ENCODE measurements around the gene CHRNA4. TPM values are rescaled to one million over a fixed set of nuclear protein-coding genes. Genes with fewer than 3 reads are reported as not detected.
"Not testable (repeated sequence)": the region's sequence is repeated elsewhere in the genome, so short reads cannot be mapped to it uniquely, and the experiment has no call there.

The CHRNA4 gene
- total RNA-seq, 2 donors from 2014 or later: not detected

GRCh38 chr20:63342561-63343459 is 18.3 kb downstream of the CHRNA4 start:
- no peak for ATAC-seq
- Mint-ChIP-seq H3K27ac (no peak overlapping the region), H3K36me3 (ENCODE audit: low read depth) (no peaks in the 10 kb centered on the region), H3K4me3 (no peak overlapping the region), H3K27me3 (peaks cover 24% of the 10 kb centered on the region), H3K4me1 (no peaks in the 10 kb centered on the region)
- no peak for DNase-seq
- H3K9me3 ChIP-seq (ENCODE audit: control insufficient read depth, low read length, poor library complexity, severe bottlenecking): no peaks in the 10 kb centered on the region

GRCh38 chr20:63340158-63340688 is 20.9 kb downstream of the CHRNA4 start:
- H3K4me3 Mint-ChIP-seq; H3K9me3 ChIP-seq (ENCODE audit: control insufficient read depth, low read length, poor library complexity, severe bottlenecking); H3K36me3 Mint-ChIP-seq (ENCODE audit: low read depth); H3K27ac Mint-ChIP-seq; DNase-seq; H3K4me1 Mint-ChIP-seq; ATAC-seq: not testable (repeated sequence)
- peaks cover 40% of the 10 kb centered on the region for H3K27me3 Mint-ChIP-seq

- not testable (repeated sequence) for H3K9me3 ChIP-seq (ENCODE audit: control insufficient read depth, low read length, poor library complexity, severe bottlenecking); DNase-seq; H3K27ac Mint-ChIP-seq; ATAC-seq; H3K4me1 Mint-ChIP-seq; H3K36me3 Mint-ChIP-seq (ENCODE audit: low read depth); H3K4me3 Mint-ChIP-seq
- peaks cover 40% of the 10 kb centered on the region for H3K27me3 Mint-ChIP-seq
These were observed 21.7 kb downstream of the CHRNA4 start for GRCh38 chr20:63339154-63340094.

- no peak for DNase-seq
- Mint-ChIP-seq H3K4me3 (no peak overlapping the region), H3K4me1 (no peaks in the 10 kb centered on the region), H3K36me3 (ENCODE audit: low read depth) (no peaks in the 10 kb centered on the region), H3K27ac (no peak overlapping the region), H3K27me3 (peaks cover 51% of the 10 kb centered on the region)
- no peaks in the 10 kb centered on the region for H3K9me3 ChIP-seq (ENCODE audit: control insufficient read depth, low read length, poor library complexity, severe bottlenecking)
- ATAC-seq: no peak
These were observed 23.2 kb downstream of the CHRNA4 start for GRCh38 chr20:63337786-63338420.

GRCh38 chr20:63336232-63336752 is 24.9 kb downstream of the CHRNA4 start:
- H3K27me3 Mint-ChIP-seq: peaks cover 38% of the 10 kb centered on the region
- H3K27ac Mint-ChIP-seq: no peak overlapping the region
- ATAC-seq (no peak), DNase-seq (no peak)
- no peaks in the 10 kb centered on the region for H3K9me3 ChIP-seq (ENCODE audit: control insufficient read depth, low read length, poor library complexity, severe bottlenecking)
- no peaks in the 10 kb centered on the region for H3K4me1 Mint-ChIP-seq
- no peaks in the 10 kb centered on the region for H3K36me3 Mint-ChIP-seq (ENCODE audit: low read depth)
- no peak overlapping the region for H3K4me3 Mint-ChIP-seq

- H3K36me3 Mint-ChIP-seq (ENCODE audit: low read depth): no peaks in the 10 kb centered on the region
- no peak for ATAC-seq
- no peaks in the 10 kb centered on the region for H3K4me1 Mint-ChIP-seq
- H3K27ac Mint-ChIP-seq: no peak overlapping the region
- no peaks in the 10 kb centered on the region for H3K9me3 ChIP-seq (ENCODE audit: control insufficient read depth, low read length, poor library complexity, severe bottlenecking)
- peaks cover 33% of the 10 kb centered on the region for H3K27me3 Mint-ChIP-seq
- no peak for DNase-seq
- H3K4me3 Mint-ChIP-seq: no peak overlapping the region
These were observed 25.4 kb downstream of the CHRNA4 start for GRCh38 chr20:63335711-63336110.

GRCh38 chr20:63335060-63335459 is 26.1 kb downstream of the CHRNA4 start:
- not testable (repeated sequence) for H3K27ac Mint-ChIP-seq; H3K4me1 Mint-ChIP-seq; H3K9me3 ChIP-seq (ENCODE audit: control insufficient read depth, low read length, poor library complexity, severe bottlenecking); ATAC-seq; H3K4me3 Mint-ChIP-seq; DNase-seq; H3K36me3 Mint-ChIP-seq (ENCODE audit: low read depth)
- peaks cover 33% of the 10 kb centered on the region for H3K27me3 Mint-ChIP-seq

- no peak overlapping the region for H3K27ac Mint-ChIP-seq
- ATAC-seq (no peak), DNase-seq (no peak)
- H3K36me3 Mint-ChIP-seq (ENCODE audit: low read depth): no peaks in the 10 kb centered on the region
- H3K27me3 Mint-ChIP-seq: peaks cover 33% of the 10 kb centered on the region
- H3K9me3 ChIP-seq (ENCODE audit: control insufficient read depth, low read length, poor library complexity, severe bottlenecking): no peaks in the 10 kb centered on the region
- H3K4me1 Mint-ChIP-seq: no peaks in the 10 kb centered on the region
- H3K4me3 Mint-ChIP-seq: no peak overlapping the region
These were observed 26.8 kb downstream of the CHRNA4 start for GRCh38 chr20:63334356-63334755.

GRCh38 chr20:63333241-63333836 is 27.8 kb downstream of the CHRNA4 start:
- H3K9me3 ChIP-seq (ENCODE audit: control insufficient read depth, low read length, poor library complexity, severe bottlenecking): no peaks in the 10 kb centered on the region
- Mint-ChIP-seq H3K36me3 (ENCODE audit: low read depth) (no peaks in the 10 kb centered on the region), H3K27ac (no peak overlapping the region), H3K27me3 (peaks cover 32% of the 10 kb centered on the region), H3K4me1 (no peaks in the 10 kb centered on the region), H3K4me3 (no peak overlapping the region)
- DNase-seq: no peak
- no peak for ATAC-seq

- no peaks in the 10 kb centered on the region for H3K9me3 ChIP-seq (ENCODE audit: control insufficient read depth, low read length, poor library complexity, severe bottlenecking)
These were observed 28.5 kb downstream of the CHRNA4 start for GRCh38 chr20:63332488-63333240.

GRCh38 chr20:63331741-63332400 is 29.3 kb downstream of the CHRNA4 start:
- no peaks in the 10 kb centered on the region for H3K4me1 Mint-ChIP-seq
- no peaks in the 10 kb centered on the region for H3K36me3 Mint-ChIP-seq (ENCODE audit: low read depth)
- H3K27me3 Mint-ChIP-seq: peaks cover 20% of the 10 kb centered on the region
- no peak for ATAC-seq
- no peak for DNase-seq
- no peak overlapping the region for H3K27ac Mint-ChIP-seq
- H3K9me3 ChIP-seq (ENCODE audit: control insufficient read depth, low read length, poor library complexity, severe bottlenecking): no peaks in the 10 kb centered on the region
- H3K4me3 Mint-ChIP-seq: no peak overlapping the region

More at GRCh38 chr20:63332488-63333240, 28.5 kb downstream of the CHRNA4 start:
- Mint-ChIP-seq H3K27ac (no peak overlapping the region), H3K4me1 (no peaks in the 10 kb centered on the region), H3K27me3 (peaks cover 26% of the 10 kb centered on the region), H3K4me3 (no peak overlapping the region), H3K36me3 (ENCODE audit: low read depth) (no peaks in the 10 kb centered on the region)
- DNase-seq: no peak
- ATAC-seq: no peak
